AG04450 (cell line): ENCODE results near the gene FLNC. TPM values are rescaled to one million over a fixed set of nuclear protein-coding genes. Genes with fewer than 3 reads are reported as not detected.

ENCODE experiments used
- CTCF ChIA-PET: fragments of 300-600, 350-600 bp; formaldehyde crosslinking; extraction: SDS; loops from one replicate; lab custom pipeline; 2022; ENCODE audit warnings: antibody characterized with exemption, inconsistent platforms; lab: Charles Lee
- POLR2A ChIA-PET: fragments of 350-600 bp; formaldehyde crosslinking; extraction: SDS; loops from one replicate; lab custom pipeline; 2021; ENCODE audit warnings: antibody characterized with exemption, inconsistent platforms; lab: Yijun Ruan, JAX
- DNase-seq: peaks from one replicate; pipeline ENCODE4 v3.0.0-alpha.2; 2011; ENCODE audit warnings: low read depth, low spot score
- H3K27ac ChIP-seq: one replicate; pipeline ENCODE4 v1.5.1; 2012; ENCODE audit warnings: low read depth, low read length, control low read depth
- H3K27me3 ChIP-seq: one replicate; pipeline ENCODE4 v1.6.0; 2012; ENCODE audit warnings: low read length; ENCODE audit not compliant: control insufficient read depth, insufficient read depth
- H3K4me3 ChIP-seq: 2 replicates; pipeline ENCODE4 v1.5.1; 2011; ENCODE audit warnings: mild to moderate bottlenecking, low read depth, low read length, control low read depth
- H3K9me3 ChIP-seq: 2 replicates; pipeline ENCODE4 v1.5.1; 2012; ENCODE audit warnings: low read length; ENCODE audit not compliant: control insufficient read depth, insufficient read depth
- polyA plus RNA-seq: library from polyadenylated mRNA; depleted of rRNA; stranded (reverse); fragments of >200 nt; gene quantifications from 2 replicates; pipeline ENCODE4 v1.2.3, GENCODE V29; 2011
- TF ChIP-seq, protein P1 (sequence below): IDR thresholded peaks from 2 replicates; pipeline ENCODE4 v1.5.1; 2011; ENCODE audit warnings: low read depth, low read length, control low read depth, inconsistent platforms

Gene FLNC
- polyA plus RNA-seq, 1 experiment: 25.8 TPM

GRCh38 chr7:128893251-128894100 lies 63.3 kb downstream of the FLNC start:
- no peak for DNase-seq
- Histone ChIP-seq H3K27ac (no peak overlapping the region), H3K4me3 (no peak overlapping the region), H3K9me3 (no peaks in the 10 kb centered on the region), H3K27me3 (peaks cover 6% of the 10 kb centered on the region)
- ChIA-PET POLR2A (no interaction called here), CTCF (interaction anchor here (1.4 kb wide), 1 partner anchor 10 kb away, joined by 5 read pairs; no protein-coding TSS in a partner anchor)
- TF ChIP-seq, protein P1, sequence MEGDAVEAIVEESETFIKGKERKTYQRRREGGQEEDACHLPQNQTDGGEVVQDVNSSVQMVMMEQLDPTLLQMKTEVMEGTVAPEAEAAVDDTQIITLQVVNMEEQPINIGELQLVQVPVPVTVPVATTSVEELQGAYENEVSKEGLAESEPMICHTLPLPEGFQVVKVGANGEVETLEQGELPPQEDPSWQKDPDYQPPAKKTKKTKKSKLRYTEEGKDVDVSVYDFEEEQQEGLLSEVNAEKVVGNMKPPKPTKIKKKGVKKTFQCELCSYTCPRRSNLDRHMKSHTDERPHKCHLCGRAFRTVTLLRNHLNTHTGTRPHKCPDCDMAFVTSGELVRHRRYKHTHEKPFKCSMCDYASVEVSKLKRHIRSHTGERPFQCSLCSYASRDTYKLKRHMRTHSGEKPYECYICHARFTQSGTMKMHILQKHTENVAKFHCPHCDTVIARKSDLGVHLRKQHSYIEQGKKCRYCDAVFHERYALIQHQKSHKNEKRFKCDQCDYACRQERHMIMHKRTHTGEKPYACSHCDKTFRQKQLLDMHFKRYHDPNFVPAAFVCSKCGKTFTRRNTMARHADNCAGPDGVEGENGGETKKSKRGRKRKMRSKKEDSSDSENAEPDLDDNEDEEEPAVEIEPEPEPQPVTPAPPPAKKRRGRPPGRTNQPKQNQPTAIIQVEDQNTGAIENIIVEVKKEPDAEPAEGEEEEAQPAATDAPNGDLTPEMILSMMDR: no peak

- DNase-seq: no peak
- CTCF ChIA-PET: no interaction called here
- H3K9me3 ChIP-seq: no peaks in the 10 kb centered on the region
- POLR2A ChIA-PET: no interaction called here
- H3K4me3 ChIP-seq: no peak overlapping the region
- H3K27me3 ChIP-seq: peaks cover 6% of the 10 kb centered on the region
- TF ChIP-seq, protein P1: no peak
- no peak overlapping the region for H3K27ac ChIP-seq
These were observed 63.9 kb downstream of the FLNC start for GRCh38 chr7:128894101-128894440.

- no peak overlapping the region for H3K4me3 ChIP-seq
- H3K27me3 ChIP-seq: peaks cover 9% of the 10 kb centered on the region
- no peaks in the 10 kb centered on the region for H3K9me3 ChIP-seq
- no peak overlapping the region for H3K27ac ChIP-seq
- TF ChIP-seq, protein P1: no peak
- no peak for DNase-seq
- POLR2A ChIA-PET: interaction anchor here (0.6 kb wide), 1 partner anchor 28 kb away, joined by 3 read pairs; no protein-coding TSS in a partner anchor
- CTCF ChIA-PET: interaction anchor here (0.6 kb wide), 1 partner anchor 9 kb away, joined by 3 read pairs; no protein-coding TSS in a partner anchor
These were observed 65.1 kb downstream of the FLNC start for GRCh38 chr7:128895320-128895719.

- no peak overlapping the region for H3K4me3 ChIP-seq
- H3K27ac ChIP-seq: no peak overlapping the region
- no peaks in the 10 kb centered on the region for H3K9me3 ChIP-seq
- POLR2A ChIA-PET: no interaction called here
- no peak for DNase-seq
- TF ChIP-seq, protein P1: no peak
- CTCF ChIA-PET: interaction anchor here (1.0 to 3.5 kb wide), 2 partner anchors 16 to 192 kb away, joined by 3 to 18 read pairs; no protein-coding TSS in a partner anchor
- peaks cover 9% of the 10 kb centered on the region for H3K27me3 ChIP-seq
These were observed 69.2 kb downstream of the FLNC start for GRCh38 chr7:128899392-128899791.

- Histone ChIP-seq H3K27me3 (peaks cover 6% of the 10 kb centered on the region), H3K9me3 (no peaks in the 10 kb centered on the region), H3K4me3 (no peak overlapping the region), H3K27ac (no peak overlapping the region)
- ChIA-PET POLR2A (no interaction called here), CTCF (interaction anchor here (3.5 kb wide), 1 partner anchor 191 kb away, joined by 18 read pairs; no protein-coding TSS in a partner anchor)
- TF ChIP-seq, protein P1: no peak
- DNase-seq: no peak
These were observed 70.0 kb downstream of the FLNC start for GRCh38 chr7:128900237-128900636.
